ENCODE results near the gene FGF4. TPM values are rescaled to one million over a fixed set of nuclear protein-coding genes. Genes with fewer than 3 reads are reported as not detected.
"Not testable (repeated sequence)": the region's sequence is repeated elsewhere in the genome, so short reads cannot be mapped to it uniquely, and the experiment has no call there.

FGF4 gene
- total RNA-seq, 2 donors from 2014 or later: not detected

GRCh38 chr11:69765498-69765995, 9.6 kb downstream of the FGF4 start:
- DNase-seq (ENCODE audit: low spot score): no peak
- H3K4me1 ChIP-seq: no peaks in the 10 kb centered on the region
- no peaks in the 10 kb centered on the region for H3K27me3 ChIP-seq
- H3K36me3 ChIP-seq: no peaks in the 10 kb centered on the region
- H3K4me3 ChIP-seq: no peak overlapping the region
- no peaks in the 10 kb centered on the region for H3K9me3 ChIP-seq
- TF ChIP-seq CTCF (IDR thresholded peaks at IDR 0.05): no peak
- H3K27ac ChIP-seq: no peak overlapping the region

GRCh38 chr11:69764918-69765317, 10.2 kb downstream of the FGF4 start:
- not testable (repeated sequence) for H3K27ac ChIP-seq; H3K9me3 ChIP-seq; H3K4me1 ChIP-seq; H3K4me3 ChIP-seq; H3K27me3 ChIP-seq; H3K36me3 ChIP-seq; DNase-seq (ENCODE audit: low spot score)

GRCh38 chr11:69760319-69760718, 14.8 kb downstream of the FGF4 start:
- no peak for TF ChIP-seq CTCF (IDR thresholded peaks at IDR 0.05)
- no peak for DNase-seq (ENCODE audit: low spot score)
- no peaks in the 10 kb centered on the region for H3K27me3 ChIP-seq
- no peaks in the 10 kb centered on the region for H3K4me1 ChIP-seq
- H3K27ac ChIP-seq: no peak overlapping the region
- H3K4me3 ChIP-seq: no peak overlapping the region
- H3K36me3 ChIP-seq: no peaks in the 10 kb centered on the region
- peaks cover 0 to 6% of the 10 kb centered on the region in 2 donors for H3K9me3 ChIP-seq

GRCh38 chr11:69752890-69753289, 22.3 kb downstream of the FGF4 start:
- DNase-seq (ENCODE audit: low spot score): no peak
- Histone ChIP-seq H3K36me3 (no peaks in the 10 kb centered on the region), H3K9me3 (peaks cover 0 to 6% of the 10 kb centered on the region in 2 donors), H3K27ac (no peak overlapping the region), H3K4me3 (no peak overlapping the region), H3K27me3 (no peaks in the 10 kb centered on the region), H3K4me1 (no peaks in the 10 kb centered on the region)
- TF ChIP-seq CTCF (IDR thresholded peaks at IDR 0.05): no peak

GRCh38 chr11:69750875-69751597, 24.1 kb downstream of the FGF4 start:
- H3K4me3 ChIP-seq: no peak overlapping the region
- H3K9me3 ChIP-seq: no peaks in the 10 kb centered on the region
- no peak for DNase-seq (ENCODE audit: low spot score)
- H3K4me1 ChIP-seq: no peaks in the 10 kb centered on the region
- H3K27ac ChIP-seq: no peak overlapping the region
- no peak for TF ChIP-seq CTCF (IDR thresholded peaks at IDR 0.05)
- H3K27me3 ChIP-seq: no peaks in the 10 kb centered on the region
- no peaks in the 10 kb centered on the region for H3K36me3 ChIP-seq

GRCh38 chr11:69750108-69750850, 24.9 kb downstream of the FGF4 start:
- Histone ChIP-seq H3K9me3 (no peaks in the 10 kb centered on the region), H3K36me3 (no peaks in the 10 kb centered on the region), H3K27me3 (no peaks in the 10 kb centered on the region), H3K4me3 (no peak overlapping the region), H3K27ac (no peak overlapping the region), H3K4me1 (no peaks in the 10 kb centered on the region)
- TF ChIP-seq CTCF (IDR thresholded peaks at IDR 0.05): no peak
- DNase-seq (ENCODE audit: low spot score): no peak
